Measurements from ENCODE around the gene USH2A. TPM values are rescaled to one million over a fixed set of nuclear protein-coding genes. Genes with fewer than 3 reads are reported as not detected.

USH2A gene
- polyA plus RNA-seq, 3 donors, result 0.07 to 0.35 (median 0.22) TPM

- no peak for DNase-seq (ENCODE audit: extremely low read depth in 1 of 11, low read depth in 9 of 11, low spot score in 4 of 11)
Observed at GRCh38 chr1:215652371-215652770, 770.9 kb downstream of the USH2A start.

GRCh38 chr1:215651867-215652266 lies 771.4 kb downstream of the USH2A start:
- no peak for DNase-seq (ENCODE audit: extremely low read depth in 1 of 11, low read depth in 9 of 11, low spot score in 4 of 11)

GRCh38 chr1:215650446-215651149 lies 772.6 kb downstream of the USH2A start:
- no peak for DNase-seq (ENCODE audit: extremely low read depth in 1 of 11, low read depth in 9 of 11, low spot score in 4 of 11)

- DNase-seq (ENCODE audit: extremely low read depth in 1 of 11, low read depth in 9 of 11, low spot score in 4 of 11), result no peak
Observed at GRCh38 chr1:215648957-215649356, 774.3 kb downstream of the USH2A start.

GRCh38 chr1:215647738-215648137 lies 775.5 kb downstream of the USH2A start:
- DNase-seq (ENCODE audit: extremely low read depth in 1 of 11, low read depth in 9 of 11, low spot score in 4 of 11), result no peak

GRCh38 chr1:215645861-215646260 lies 777.4 kb downstream of the USH2A start:
- no peak for DNase-seq (ENCODE audit: extremely low read depth in 1 of 11, low read depth in 9 of 11, low spot score in 4 of 11)

- DNase-seq (ENCODE audit: extremely low read depth in 1 of 11, low read depth in 9 of 11, low spot score in 4 of 11), result no peak
Observed at GRCh38 chr1:215645182-215645581, 778.1 kb downstream of the USH2A start.

GRCh38 chr1:215643592-215644321 lies 779.5 kb downstream of the USH2A start:
- no peak for DNase-seq (ENCODE audit: extremely low read depth in 1 of 11, low read depth in 9 of 11, low spot score in 4 of 11)

GRCh38 chr1:215640429-215641148 lies 782.7 kb downstream of the USH2A start:
- DNase-seq (ENCODE audit: extremely low read depth in 1 of 11, low read depth in 9 of 11, low spot score in 4 of 11), result no peak

GRCh38 chr1:215637041-215637573 lies 786.1 kb downstream of the USH2A start:
- DNase-seq (ENCODE audit: extremely low read depth in 1 of 11, low read depth in 9 of 11, low spot score in 4 of 11), result no peak

- DNase-seq (ENCODE audit: extremely low read depth in 1 of 11, low read depth in 9 of 11, low spot score in 4 of 11), result no peak
Observed at GRCh38 chr1:215636258-215636965, 786.8 kb downstream of the USH2A start.

- DNase-seq (ENCODE audit: extremely low read depth in 1 of 11, low read depth in 9 of 11, low spot score in 4 of 11), result no peak
Observed at GRCh38 chr1:215635827-215636226, 787.4 kb downstream of the USH2A start.

GRCh38 chr1:215631489-215631888 lies 791.8 kb downstream of the USH2A start:
- no peak for DNase-seq (ENCODE audit: extremely low read depth in 1 of 11, low read depth in 9 of 11, low spot score in 4 of 11)

GRCh38 chr1:215631040-215631439 lies 792.2 kb downstream of the USH2A start:
- DNase-seq (ENCODE audit: extremely low read depth in 1 of 11, low read depth in 9 of 11, low spot score in 4 of 11), result peak in 2 of 11 donors; percentile 1 to 3

- DNase-seq (ENCODE audit: extremely low read depth in 1 of 11, low read depth in 9 of 11, low spot score in 4 of 11), result no peak
Observed at GRCh38 chr1:215625949-215626348, 797.3 kb downstream of the USH2A start.

GRCh38 chr1:215623162-215623561 lies 800.1 kb downstream of the USH2A start:
- no peak for DNase-seq (ENCODE audit: extremely low read depth in 1 of 11, low read depth in 9 of 11, low spot score in 4 of 11)

- no peak for DNase-seq (ENCODE audit: extremely low read depth in 1 of 11, low read depth in 9 of 11, low spot score in 4 of 11)
Observed at GRCh38 chr1:215617979-215618378, 805.3 kb downstream of the USH2A start.

GRCh38 chr1:215612391-215612790 lies 810.9 kb downstream of the USH2A start:
- no peak for DNase-seq (ENCODE audit: extremely low read depth in 1 of 11, low read depth in 9 of 11, low spot score in 4 of 11)

- DNase-seq (ENCODE audit: extremely low read depth in 1 of 11, low read depth in 9 of 11, low spot score in 4 of 11), result no peak
Observed at GRCh38 chr1:215608646-215609045, 814.6 kb downstream of the USH2A start.

Data from renal cortex interstitium (tissue), 11 donors.